Activated T-cell treated with anti-CD3 and anti-CD28 coated beads, Interleukin-2, amount 50 U/mL, for 72 hours (primary cell): Measurements from ENCODE around the gene CMPK2. TPM values are rescaled to one million over a fixed set of nuclear protein-coding genes. Genes with fewer than 3 reads are reported as not detected.
A peak's percentile ranks its signal among the peaks of the same experiment; 100 is the strongest.

Experiments
- ATAC-seq, 2 donors: fragments of 150-1000 bp; cut with Tn5 transposase; replicated peaks in 1 of 2; 2 replicates each; pipeline ENCODE4 v1.10.0; 2021; ENCODE audit warnings: moderate library complexity in 2 of 2, mild to moderate bottlenecking in 1 of 2
- DNase-seq, 2 donors: peaks; one replicate each; pipeline ENCODE4 v3.0.0; 2021 to 2022; ENCODE audit warnings: mixed read lengths in 1 of 2
- H3K27ac Mint-ChIP-seq: one replicate; pipeline ENCODE4 v1.8.0; 2022; ENCODE audit warnings: mild to moderate bottlenecking, moderate library complexity, mixed read lengths
- H3K27me3 Mint-ChIP-seq: one replicate; pipeline ENCODE4 v1.8.0; 2022; ENCODE audit warnings: low read depth, mixed read lengths
- H3K36me3 Mint-ChIP-seq, 2 donors: one replicate each; pipeline ENCODE4 v1.8.0; 2022; ENCODE audit warnings: mixed read lengths in 2 of 2, mild to moderate bottlenecking in 1 of 2; ENCODE audit not compliant: insufficient read depth in 2 of 2
- H3K4me1 Mint-ChIP-seq: one replicate; pipeline ENCODE4 v1.8.0; 2022; ENCODE audit warnings: low read depth, mixed read lengths
- H3K4me3 Mint-ChIP-seq, 2 donors: one replicate each; pipeline ENCODE4 v1.8.0; 2022; ENCODE audit warnings: mild to moderate bottlenecking in 2 of 2, mixed read lengths in 2 of 2, moderate library complexity in 2 of 2
- H3K9me3 Mint-ChIP-seq, 2 donors: one replicate each; pipeline ENCODE4 v1.8.0; 2022; ENCODE audit warnings: mixed read lengths in 2 of 2
- total RNA-seq, 2 donors: library from RNA; stranded (reverse); gene quantifications; one replicate each; pipeline ENCODE4 v1.2.3, GENCODE V29; 2022

CMPK2 gene
- total RNA-seq, 2 donors from 2014 or later, result 5.7 to 10.6 TPM

DNA sequence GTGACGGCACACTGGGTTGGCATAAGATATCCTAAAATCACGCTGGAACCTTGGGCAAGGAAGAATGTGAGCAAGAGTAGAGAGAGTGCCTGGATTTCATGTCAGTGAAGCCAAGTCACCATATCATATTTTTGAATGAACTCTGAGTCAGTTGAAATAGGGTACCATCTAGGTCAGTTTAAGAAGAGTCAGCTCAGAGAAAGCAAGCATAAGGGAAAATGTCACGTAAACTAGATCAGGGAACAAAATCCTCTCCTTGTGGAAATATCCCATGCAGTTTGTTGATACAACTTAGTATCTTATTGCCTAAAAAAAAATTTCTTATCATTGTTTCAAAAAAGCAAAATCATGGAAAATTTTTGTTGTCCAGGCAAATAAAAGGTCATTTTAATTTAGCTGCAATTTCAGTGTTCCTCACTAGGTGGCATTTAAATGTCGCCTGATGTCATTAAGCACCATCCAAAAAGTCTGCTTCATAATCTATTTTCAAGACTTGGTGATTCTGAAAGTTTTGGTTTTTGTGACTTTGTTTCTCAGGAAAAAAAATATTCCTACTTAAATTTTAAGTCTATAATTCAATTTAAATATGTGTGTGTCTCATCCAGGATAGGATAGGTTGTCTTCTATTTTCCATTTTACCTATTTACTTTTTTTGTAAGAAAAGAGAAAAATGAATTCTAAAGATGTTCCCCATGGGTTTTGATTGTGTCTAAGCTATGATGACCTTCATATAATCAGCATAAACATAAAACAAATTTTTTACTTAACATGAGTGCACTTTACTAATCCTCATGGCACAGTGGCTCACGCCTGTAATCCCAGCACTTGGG lies 31.4 kb upstream of the CMPK2 start:
- no peaks in the 10 kb centered on the region for H3K27me3 Mint-ChIP-seq
- DNase-seq (no peak), ATAC-seq (peak in 1 of 2 donors; percentile 51)
- H3K9me3 Mint-ChIP-seq, result peaks cover 9 to 15% of the 10 kb centered on the region in 2 donors
- peaks cover 3 to 16% of the 10 kb centered on the region in 2 donors for H3K36me3 Mint-ChIP-seq
- peak overlapping the region; percentile 59 for H3K27ac Mint-ChIP-seq
- H3K4me3 Mint-ChIP-seq, result no peak overlapping the region
- H3K4me1 Mint-ChIP-seq, result peaks cover 8% of the 10 kb centered on the region

DNA sequence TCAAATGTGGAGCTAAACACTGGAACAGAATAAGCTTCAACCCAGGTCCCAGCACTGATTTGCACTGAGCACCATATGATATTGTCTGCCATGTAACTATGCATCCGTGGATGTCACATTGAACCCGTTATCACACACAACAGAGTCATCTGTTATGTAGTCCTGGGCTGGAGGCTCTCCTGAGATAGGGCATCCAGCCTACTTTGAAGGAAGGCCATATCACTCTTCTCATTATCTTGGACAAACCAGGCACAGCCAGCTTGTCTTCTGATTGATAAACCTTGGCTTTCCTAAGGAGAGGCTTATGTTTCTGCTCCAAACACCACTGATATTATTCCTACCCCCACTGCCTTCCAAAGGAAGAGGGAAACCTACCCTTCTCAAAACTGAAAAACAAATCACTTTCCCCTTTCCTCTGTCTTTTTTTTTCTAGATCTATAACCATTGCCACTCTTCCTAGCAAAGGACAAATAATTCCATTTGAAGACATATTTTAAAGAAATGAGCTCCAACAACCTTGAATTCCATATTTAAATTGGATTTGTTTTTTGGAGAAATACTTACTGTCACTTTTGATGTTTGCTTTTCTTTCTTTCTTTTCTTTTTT lies 28.3 kb upstream of the CMPK2 start:
- ATAC-seq, result no peak
- peaks cover 0 to 2% of the 10 kb centered on the region in 2 donors for H3K36me3 Mint-ChIP-seq
- no peak for DNase-seq
- H3K27ac Mint-ChIP-seq, result peak overlapping the region; percentile 49
- no peaks in the 10 kb centered on the region for H3K27me3 Mint-ChIP-seq
- H3K4me1 Mint-ChIP-seq, result peaks cover 8% of the 10 kb centered on the region
- no peak overlapping the region for H3K4me3 Mint-ChIP-seq
- H3K9me3 Mint-ChIP-seq, result no peaks in the 10 kb centered on the region

- DNase-seq, result no peak
- Mint-ChIP-seq H3K9me3 (no peaks in the 10 kb centered on the region), H3K36me3 (peaks cover 0 to 2% of the 10 kb centered on the region in 2 donors), H3K4me1 (no peaks in the 10 kb centered on the region), H3K27ac (no peak overlapping the region), H3K27me3 (no peaks in the 10 kb centered on the region), H3K4me3 (no peak overlapping the region)
- ATAC-seq, result no peak
These were observed 23.0 kb upstream of the CMPK2 start for GRCh38 chr2:6888724-6889123.

DNA sequence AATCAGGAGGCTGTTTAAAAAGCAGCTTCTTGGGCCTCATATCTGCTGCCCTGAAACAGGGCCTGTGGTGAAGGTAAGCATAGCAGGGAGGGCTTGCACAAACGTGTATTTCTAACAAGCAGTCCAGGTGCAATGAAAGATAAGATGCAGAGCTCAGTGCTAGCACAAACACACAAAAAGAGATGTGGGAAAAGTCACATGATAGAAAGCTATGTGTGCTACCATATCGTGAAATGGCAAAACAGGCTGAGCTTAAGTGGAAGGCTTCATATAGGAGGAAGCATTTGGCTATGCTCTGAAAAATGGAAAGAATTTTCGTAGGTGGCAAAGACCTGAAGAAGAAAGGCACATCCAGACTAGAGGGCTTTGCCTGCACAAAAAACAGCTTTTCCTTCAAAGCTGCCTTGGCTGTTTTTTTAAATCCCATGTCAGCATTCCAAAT lies 22.1 kb upstream of the CMPK2 start:
- H3K27me3 Mint-ChIP-seq, result no peaks in the 10 kb centered on the region
- no peak overlapping the region for H3K27ac Mint-ChIP-seq
- DNase-seq (no peak), ATAC-seq (no peak)
- no peaks in the 10 kb centered on the region for H3K9me3 Mint-ChIP-seq
- no peak overlapping the region for H3K4me3 Mint-ChIP-seq
- no peaks in the 10 kb centered on the region for H3K4me1 Mint-ChIP-seq
- peaks cover 0 to 2% of the 10 kb centered on the region in 2 donors for H3K36me3 Mint-ChIP-seq

DNA sequence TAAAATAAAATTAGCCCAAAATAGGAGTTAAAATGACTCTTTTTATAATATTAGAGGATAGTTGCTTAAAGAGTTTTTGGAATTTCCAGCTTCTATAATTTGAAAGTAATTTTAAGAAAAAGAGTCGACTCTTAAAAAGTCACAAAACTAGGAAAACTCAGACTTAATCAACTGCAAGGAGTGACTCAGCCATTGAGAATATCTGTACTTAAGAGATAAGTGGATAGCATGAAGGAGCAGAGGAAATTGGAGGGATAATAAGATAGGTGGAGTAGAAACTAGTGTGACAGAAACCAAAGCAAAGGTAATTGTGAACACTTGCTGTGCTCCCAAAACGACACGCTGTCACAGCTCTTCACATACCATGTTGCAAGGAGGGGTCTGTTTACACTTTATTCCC lies 20.3 kb upstream of the CMPK2 start:
- Mint-ChIP-seq H3K36me3 (peaks cover 0 to 2% of the 10 kb centered on the region in 2 donors), H3K4me3 (no peak overlapping the region), H3K4me1 (peaks cover 8% of the 10 kb centered on the region), H3K27me3 (no peaks in the 10 kb centered on the region), H3K9me3 (no peaks in the 10 kb centered on the region), H3K27ac (no peak overlapping the region)
- no peak for DNase-seq
- no peak for ATAC-seq

DNA sequence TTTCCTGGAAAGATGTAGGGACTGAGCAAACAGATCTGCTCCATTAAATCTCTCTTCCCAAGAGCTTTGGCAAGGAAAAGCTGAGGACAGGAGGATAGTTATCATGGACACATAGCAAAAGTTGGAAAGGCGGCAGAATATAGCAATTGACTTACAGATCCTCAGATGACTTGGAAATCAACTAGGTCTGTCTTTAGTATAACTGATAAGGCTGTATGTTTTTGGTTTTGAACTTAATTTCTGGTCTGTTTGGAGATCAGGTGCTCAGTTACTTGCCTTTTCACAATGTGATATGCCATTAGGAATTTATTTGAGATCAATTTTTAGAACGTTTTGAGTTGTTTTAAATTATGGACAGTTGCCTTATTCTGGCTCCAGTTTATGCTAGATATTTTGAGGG lies 19.8 kb upstream of the CMPK2 start:
- no peak for ATAC-seq
- Mint-ChIP-seq H3K27ac (no peak overlapping the region), H3K9me3 (no peaks in the 10 kb centered on the region), H3K36me3 (peaks cover 0 to 2% of the 10 kb centered on the region in 2 donors), H3K4me3 (no peak overlapping the region), H3K4me1 (peaks cover 12% of the 10 kb centered on the region), H3K27me3 (no peaks in the 10 kb centered on the region)
- DNase-seq, result no peak

GRCh38 chr2:6883448-6884122 lies 17.9 kb upstream of the CMPK2 start:
- DNase-seq, result no peak
- Mint-ChIP-seq H3K4me3 (no peak overlapping the region), H3K36me3 (peaks cover 2 to 3% of the 10 kb centered on the region in 2 donors), H3K27me3 (no peaks in the 10 kb centered on the region), H3K27ac (no peak overlapping the region), H3K4me1 (peaks cover 31% of the 10 kb centered on the region), H3K9me3 (no peaks in the 10 kb centered on the region)
- no peak for ATAC-seq

- Mint-ChIP-seq H3K27me3 (no peaks in the 10 kb centered on the region), H3K4me3 (peak overlapping the region in 1 of 2 donors; percentile 78), H3K4me1 (peaks cover 51% of the 10 kb centered on the region), H3K9me3 (no peaks in the 10 kb centered on the region), H3K36me3 (peaks cover 2 to 3% of the 10 kb centered on the region in 2 donors), H3K27ac (peak overlapping the region; percentile 80)
- no peak for ATAC-seq
- no peak for DNase-seq
These were observed 15.8 kb upstream of the CMPK2 start for GRCh38 chr2:6881516-6881915.

- Mint-ChIP-seq H3K4me3 (peak overlapping the region; percentile 49 to 78), H3K27ac (peak overlapping the region; percentile 80), H3K9me3 (no peaks in the 10 kb centered on the region), H3K4me1 (peaks cover 56% of the 10 kb centered on the region), H3K27me3 (no peaks in the 10 kb centered on the region), H3K36me3 (peaks cover 2 to 3% of the 10 kb centered on the region in 2 donors)
- no peak for DNase-seq
- peak in 1 of 2 donors; percentile 14 for ATAC-seq
These were observed 15.3 kb upstream of the CMPK2 start for GRCh38 chr2:6881046-6881445.

DNA sequence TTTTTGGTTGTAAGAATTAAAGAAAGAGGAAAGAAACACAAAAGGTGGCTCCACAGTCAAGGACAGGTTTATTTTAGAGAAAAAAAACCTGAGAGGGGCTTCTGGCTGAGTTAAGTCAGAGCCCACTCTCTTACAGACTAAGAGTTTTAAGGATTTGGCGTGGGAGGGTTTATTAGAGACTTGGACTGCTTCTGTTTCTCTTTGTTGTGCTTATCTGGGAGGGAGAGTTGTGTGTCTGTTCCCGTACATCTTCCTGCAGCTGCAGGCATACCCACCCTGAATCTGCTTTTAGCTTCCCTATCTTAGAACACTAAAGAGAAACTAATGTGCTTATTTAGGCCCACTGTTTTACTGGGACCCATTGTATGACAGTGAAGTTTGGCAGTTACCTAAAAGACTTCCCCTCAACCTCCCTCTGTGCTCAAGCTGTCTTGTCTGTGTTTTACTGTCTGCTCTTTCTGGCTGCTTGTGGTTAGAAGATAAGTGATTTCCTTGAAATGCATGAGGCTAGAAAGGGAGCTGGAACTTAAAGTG lies 14.6 kb upstream of the CMPK2 start:
- Mint-ChIP-seq H3K36me3 (peaks cover 2 to 3% of the 10 kb centered on the region in 2 donors), H3K4me1 (peaks cover 64% of the 10 kb centered on the region), H3K27ac (peak overlapping the region; percentile 93), H3K27me3 (no peaks in the 10 kb centered on the region), H3K9me3 (no peaks in the 10 kb centered on the region), H3K4me3 (peak overlapping the region; percentile 61 to 86)
- DNase-seq (peak in 1 of 2 donors; percentile 18), ATAC-seq (peak; percentile 46 to 53)

DNA sequence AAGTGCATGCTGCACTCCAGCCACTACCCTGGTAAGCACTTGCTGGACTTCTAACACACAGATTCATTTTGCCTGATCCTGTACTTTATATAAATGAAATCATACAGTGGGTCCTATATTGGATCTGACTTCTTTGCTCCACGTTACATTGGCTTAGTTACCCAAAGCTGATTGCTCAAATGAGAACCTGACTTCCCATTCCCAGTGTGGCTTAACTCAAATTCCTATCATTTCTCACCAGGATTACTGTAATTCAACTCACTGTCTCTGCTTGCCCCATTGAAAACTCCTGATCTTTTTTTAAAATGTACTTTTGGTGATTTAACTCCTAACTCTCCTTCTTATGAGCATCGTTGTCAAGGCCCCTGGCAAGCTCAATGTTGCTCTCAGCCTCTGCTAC lies 13.3 kb upstream of the CMPK2 start:
- Mint-ChIP-seq H3K9me3 (peaks cover under 1 to 1% of the 10 kb centered on the region in 2 donors), H3K36me3 (peaks cover 5 to 8% of the 10 kb centered on the region in 2 donors), H3K27ac (peak overlapping the region; percentile 91), H3K27me3 (no peaks in the 10 kb centered on the region), H3K4me3 (peak overlapping the region; percentile 43 to 79), H3K4me1 (peaks cover 73% of the 10 kb centered on the region)
- DNase-seq (no peak), ATAC-seq (no peak)

- H3K9me3 Mint-ChIP-seq, result peaks cover 2 to 4% of the 10 kb centered on the region in 2 donors
- H3K4me1 Mint-ChIP-seq, result peaks cover 75% of the 10 kb centered on the region
- H3K27ac Mint-ChIP-seq, result no peak overlapping the region
- H3K4me3 Mint-ChIP-seq, result peak overlapping the region; percentile 43 to 79
- ATAC-seq (no peak), DNase-seq (no peak)
- H3K27me3 Mint-ChIP-seq, result no peaks in the 10 kb centered on the region
- H3K36me3 Mint-ChIP-seq, result peaks cover 7 to 10% of the 10 kb centered on the region in 2 donors
These were observed 12.8 kb upstream of the CMPK2 start for GRCh38 chr2:6878549-6878948.
